MCF 10A (cell line): Measurements from ENCODE around the gene ZNF76. TPM values are rescaled to one million over a fixed set of nuclear protein-coding genes. Genes with fewer than 3 reads are reported as not detected.

ENCODE experiments used
- BruUV-seq: library from RNA; stranded (reverse); fragments of 400-500 nt; replicated peaks from 2 replicates; lab custom pipeline; 2021; lab: Mats Ljungman, UMichigan
- CTCF ChIA-PET: fragments of 300-600 bp; sonication (Branson Sonifier 250); formaldehyde crosslinking; extraction: SDS; loops from one replicate; lab custom pipeline; 2021; ENCODE audit warnings: antibody characterized with exemption, inconsistent platforms; lab: Yijun Ruan, JAX
- POLR2A ChIA-PET: fragments of 300-600, 350-650 bp; sonication (Branson Sonifier 250); formaldehyde crosslinking; extraction: SDS; loops from one replicate; lab custom pipeline; 2020; ENCODE audit warnings: antibody characterized with exemption, inconsistent platforms; lab: Yijun Ruan, JAX
- DNase-seq: peaks from one replicate; pipeline ENCODE4 v3.0.0-alpha.2; 2018; ENCODE audit not compliant: unreplicated experiment
- H3K27ac Mint-ChIP-seq: one replicate; pipeline ENCODE4 v1.8.0; 2022; ENCODE audit warnings: mild to moderate bottlenecking, low read depth, mixed read lengths; ENCODE audit not compliant: unreplicated experiment
- H3K27me3 Mint-ChIP-seq: one replicate; pipeline ENCODE4 v1.8.0; 2022; ENCODE audit warnings: mixed read lengths; ENCODE audit not compliant: insufficient read depth, unreplicated experiment
- H3K36me3 Mint-ChIP-seq: one replicate; pipeline ENCODE4 v1.8.0; 2022; ENCODE audit warnings: mild to moderate bottlenecking, moderate library complexity, mixed read lengths; ENCODE audit not compliant: insufficient read depth, unreplicated experiment
- H3K4me1 Mint-ChIP-seq: one replicate; pipeline ENCODE4 v1.8.0; 2022; ENCODE audit warnings: mixed read lengths; ENCODE audit not compliant: insufficient read depth, unreplicated experiment
- H3K4me3 Mint-ChIP-seq: one replicate; pipeline ENCODE4 v1.8.0; 2022; ENCODE audit warnings: mild to moderate bottlenecking, moderate library complexity, mixed read lengths; ENCODE audit not compliant: unreplicated experiment
- H3K9me3 Mint-ChIP-seq: one replicate; pipeline ENCODE4 v1.8.0; 2022; ENCODE audit warnings: mixed read lengths; ENCODE audit not compliant: unreplicated experiment
- intact Hi-C: fragments of 100-400 bp; cut with micrococcal nuclease; formaldehyde crosslinking; loops from 2 replicates; pipeline ENCODE4 v1.14.1; 2022
- total RNA-seq: library from RNA; stranded (reverse); gene quantifications from 2 replicates; pipeline ENCODE4 v1.2.3, GENCODE V29; 2022
- TF ChIP-seq, protein P1 (sequence below): fragments of 200-600 bp; IDR thresholded peaks from one replicate; pipeline ENCODE4 v1.8.0; 2022; ENCODE audit warnings: antibody characterized with exemption, mild to moderate bottlenecking; ENCODE audit not compliant: unreplicated experiment

The ZNF76 gene
- total RNA-seq, 1 experiment from 2014 or later = 28.0 TPM

DNA sequence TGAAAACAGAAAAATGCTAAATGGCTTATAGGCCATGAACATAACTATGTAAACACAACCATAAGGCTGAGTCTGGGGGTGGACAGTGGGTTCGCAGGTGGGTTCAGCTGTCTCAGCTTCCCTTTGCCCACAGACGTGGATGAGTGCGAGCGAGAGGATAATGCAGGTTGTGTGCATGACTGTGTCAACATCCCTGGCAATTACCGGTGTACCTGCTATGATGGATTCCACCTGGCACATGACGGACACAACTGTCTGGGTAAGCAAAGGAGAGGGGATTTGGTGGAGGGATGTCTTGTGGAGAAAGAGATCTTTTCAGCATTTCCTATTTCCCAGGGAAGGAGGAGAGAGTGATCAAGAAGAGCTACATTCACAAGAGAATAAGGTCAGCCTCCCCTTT is 31.1 kb upstream of the ZNF76 start:
- TF ChIP-seq, protein P1, sequence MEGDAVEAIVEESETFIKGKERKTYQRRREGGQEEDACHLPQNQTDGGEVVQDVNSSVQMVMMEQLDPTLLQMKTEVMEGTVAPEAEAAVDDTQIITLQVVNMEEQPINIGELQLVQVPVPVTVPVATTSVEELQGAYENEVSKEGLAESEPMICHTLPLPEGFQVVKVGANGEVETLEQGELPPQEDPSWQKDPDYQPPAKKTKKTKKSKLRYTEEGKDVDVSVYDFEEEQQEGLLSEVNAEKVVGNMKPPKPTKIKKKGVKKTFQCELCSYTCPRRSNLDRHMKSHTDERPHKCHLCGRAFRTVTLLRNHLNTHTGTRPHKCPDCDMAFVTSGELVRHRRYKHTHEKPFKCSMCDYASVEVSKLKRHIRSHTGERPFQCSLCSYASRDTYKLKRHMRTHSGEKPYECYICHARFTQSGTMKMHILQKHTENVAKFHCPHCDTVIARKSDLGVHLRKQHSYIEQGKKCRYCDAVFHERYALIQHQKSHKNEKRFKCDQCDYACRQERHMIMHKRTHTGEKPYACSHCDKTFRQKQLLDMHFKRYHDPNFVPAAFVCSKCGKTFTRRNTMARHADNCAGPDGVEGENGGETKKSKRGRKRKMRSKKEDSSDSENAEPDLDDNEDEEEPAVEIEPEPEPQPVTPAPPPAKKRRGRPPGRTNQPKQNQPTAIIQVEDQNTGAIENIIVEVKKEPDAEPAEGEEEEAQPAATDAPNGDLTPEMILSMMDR = no peak
- intact Hi-C loops = no loop called here
- ChIA-PET CTCF (interaction anchor here (0.6 to 4.7 kb wide), 6 partner anchors 13 to 180 kb away, joined by 3 to 59 read pairs (median 6); no protein-coding TSS in a partner anchor), POLR2A (interaction anchor here (1.5 kb wide), 1 partner anchor 9 kb away, joined by 3 read pairs; no protein-coding TSS in a partner anchor)
- Mint-ChIP-seq H3K27me3 (no peaks in the 10 kb centered on the region), H3K27ac (no peak overlapping the region), H3K4me1 (peaks cover 10% of the 10 kb centered on the region), H3K36me3 (no peaks in the 10 kb centered on the region), H3K4me3 (no peak overlapping the region), H3K9me3 (peaks cover 4% of the 10 kb centered on the region)
- no TSS peak for BruUV-seq
- DNase-seq = no peak

DNA sequence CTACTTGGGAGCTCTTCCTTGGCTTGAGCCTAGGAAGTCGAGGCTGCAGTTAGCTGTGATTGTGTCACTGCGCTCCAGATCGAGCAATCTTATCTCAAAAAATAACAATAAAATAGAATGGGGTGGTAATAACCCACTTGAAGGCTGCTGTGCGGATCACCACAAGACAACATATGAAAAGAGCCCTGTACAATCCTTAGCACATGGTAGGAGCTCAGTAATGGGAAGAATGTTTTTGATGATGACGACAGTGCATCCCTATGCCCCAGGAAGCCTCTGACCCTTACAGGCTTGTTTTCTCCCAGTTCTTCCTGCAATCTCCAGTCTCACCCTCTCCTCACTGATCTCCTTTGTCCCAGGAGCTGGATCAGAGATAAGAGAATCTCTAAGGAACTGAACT is 30.2 kb upstream of the ZNF76 start:
- Mint-ChIP-seq H3K4me3 (no peak overlapping the region), H3K27ac (no peak overlapping the region), H3K36me3 (no peaks in the 10 kb centered on the region), H3K4me1 (peaks cover 10% of the 10 kb centered on the region), H3K9me3 (peaks cover 4% of the 10 kb centered on the region), H3K27me3 (no peaks in the 10 kb centered on the region)
- POLR2A ChIA-PET = interaction anchor here (0.8 to 1.5 kb wide), 4 partner anchors 8 to 24 kb away, joined by 3 read pairs; no protein-coding TSS in a partner anchor
- BruUV-seq = no TSS peak
- DNase-seq = no peak
- TF ChIP-seq, protein P1 = no peak
- intact Hi-C loops = no loop called here
- CTCF ChIA-PET = interaction anchor here (0.6 to 4.7 kb wide), 7 partner anchors 12 to 220 kb away, joined by 3 to 59 read pairs (median 4); no protein-coding TSS in a partner anchor

DNA sequence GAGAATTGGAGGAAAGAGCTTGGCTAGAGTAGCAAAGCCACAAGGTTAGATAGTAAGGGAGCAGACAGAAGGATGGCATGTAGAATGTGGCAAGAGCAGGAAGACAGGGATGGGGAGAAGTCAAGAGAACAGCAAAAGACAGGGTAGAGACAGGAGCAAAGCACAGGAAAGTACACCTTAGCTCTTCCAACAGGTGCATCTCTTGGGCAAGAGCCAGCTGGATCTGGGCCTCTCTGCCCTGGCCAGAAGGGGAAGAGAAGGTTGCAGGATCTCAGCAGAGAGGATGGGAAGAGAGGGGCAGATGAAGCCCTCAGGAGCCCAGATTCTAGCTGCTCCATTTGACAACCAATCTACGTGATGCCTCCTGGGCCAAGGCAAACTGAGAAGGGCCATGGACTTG is 29.0 kb upstream of the ZNF76 start:
- POLR2A ChIA-PET = interaction anchor here (1.4 kb wide), 1 partner anchor 21 kb away, joined by 3 read pairs; no protein-coding TSS in a partner anchor
- intact Hi-C loops = no loop called here
- no peaks in the 10 kb centered on the region for H3K36me3 Mint-ChIP-seq
- no peak overlapping the region for H3K4me3 Mint-ChIP-seq
- no peak overlapping the region for H3K27ac Mint-ChIP-seq
- TF ChIP-seq, protein P1 = no peak
- H3K27me3 Mint-ChIP-seq = no peaks in the 10 kb centered on the region
- peaks cover 11% of the 10 kb centered on the region for H3K9me3 Mint-ChIP-seq
- no peak for DNase-seq
- H3K4me1 Mint-ChIP-seq = peaks cover 10% of the 10 kb centered on the region
- CTCF ChIA-PET = interaction anchor here (0.6 to 4.7 kb wide), 6 partner anchors 11 to 92 kb away, joined by 3 to 59 read pairs (median 4); no protein-coding TSS in a partner anchor
- BruUV-seq = no TSS peak

DNA sequence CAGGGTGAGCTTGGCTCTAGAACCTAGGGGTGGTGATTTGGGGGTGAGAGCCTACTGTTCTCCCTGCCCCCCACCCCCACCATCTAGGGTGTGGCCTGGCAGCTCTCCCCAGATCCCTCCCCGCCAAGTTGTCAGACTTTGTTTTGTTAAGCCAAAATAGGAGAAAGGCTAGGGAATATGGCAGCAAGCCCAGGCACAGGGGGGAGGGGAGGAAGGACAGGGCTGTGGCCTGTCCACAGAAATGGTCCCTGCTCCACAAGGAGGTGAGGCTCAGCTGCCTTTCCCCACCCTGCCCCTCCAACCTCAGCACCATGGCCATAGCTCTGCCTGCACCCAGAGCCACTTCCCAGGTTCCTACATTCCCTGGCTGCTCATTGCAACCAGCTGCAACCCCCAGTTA is 28.6 kb upstream of the ZNF76 start:
- H3K27me3 Mint-ChIP-seq = no peaks in the 10 kb centered on the region
- no peaks in the 10 kb centered on the region for H3K36me3 Mint-ChIP-seq
- intact Hi-C loops = no loop called here
- BruUV-seq = no TSS peak
- H3K4me1 Mint-ChIP-seq = peaks cover 10% of the 10 kb centered on the region
- ChIA-PET CTCF (interaction anchor here (0.6 to 4.7 kb wide), 6 partner anchors 10 to 1070 kb away, joined by 3 to 59 read pairs (median 4); no protein-coding TSS in a partner anchor), POLR2A (interaction anchor here (1.4 kb wide), 1 partner anchor 9 kb away, joined by 5 read pairs; no protein-coding TSS in a partner anchor)
- TF ChIP-seq, protein P1 = no peak
- H3K9me3 Mint-ChIP-seq = peaks cover 11% of the 10 kb centered on the region
- DNase-seq = peak; percentile 20
- no peak overlapping the region for H3K4me3 Mint-ChIP-seq
- H3K27ac Mint-ChIP-seq = no peak overlapping the region
